Measurements from ENCODE around the gene NINL.
A peak's percentile ranks its signal among the peaks of the same experiment; 100 is the strongest.
"Not testable (repeated sequence)": the region's sequence is repeated elsewhere in the genome, so short reads cannot be mapped to it uniquely, and the experiment has no call there.

Gene NINL

GRCh38 chr20:25592135-25592852 is 7.0 kb upstream of the NINL start:
- no peak for DNase-seq (ENCODE audit: low read depth)

- not testable (repeated sequence) for DNase-seq (ENCODE audit: low read depth)
These were observed 5.4 kb upstream of the NINL start for GRCh38 chr20:25590778-25591177.

GRCh38 chr20:25588491-25588890 is 3.2 kb upstream of the NINL start:
- DNase-seq (ENCODE audit: low read depth) = no peak

GRCh38 chr20:25587536-25587935 is 2.2 kb upstream of the NINL start:
- DNase-seq (ENCODE audit: low read depth) = no peak

DNA sequence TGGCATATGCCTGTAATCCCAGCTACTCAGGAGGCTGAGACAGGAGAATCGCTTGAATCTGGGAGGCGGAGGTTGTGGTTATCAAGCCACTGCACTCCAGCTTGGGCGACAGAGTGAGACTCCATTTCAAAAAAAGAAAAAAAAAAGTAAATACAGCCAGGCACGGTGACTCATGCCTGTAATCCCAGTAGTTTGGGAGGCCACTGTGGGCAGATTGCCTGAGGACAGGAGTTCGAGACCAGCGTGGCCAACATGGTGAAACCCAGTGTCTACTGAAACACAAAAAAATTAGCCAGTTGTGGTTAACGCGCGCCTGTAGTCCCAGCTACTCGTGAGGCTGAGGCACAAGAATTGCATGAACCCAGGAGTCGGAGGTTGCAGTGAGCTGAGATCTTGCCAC is 1.5 kb upstream of the NINL start:
- peak; percentile 32 for DNase-seq (ENCODE audit: low read depth)

DNA sequence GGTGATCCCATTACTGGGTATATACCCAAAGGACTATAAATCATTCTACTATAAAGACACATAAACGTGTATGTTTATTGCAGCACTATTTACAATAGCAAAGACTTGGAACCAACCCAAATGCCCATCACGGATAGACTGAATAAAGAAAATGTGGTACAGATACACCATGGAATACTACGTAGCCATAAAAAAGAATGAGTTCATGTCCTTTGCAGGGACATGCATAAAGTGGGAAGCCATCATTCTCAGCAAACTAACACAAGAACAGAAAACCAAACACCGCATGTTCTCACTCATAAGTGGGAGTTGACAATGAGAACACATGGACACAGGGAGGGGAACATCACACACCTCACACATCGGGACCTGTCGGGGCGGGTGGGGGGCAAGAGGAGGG is 1.7 kb downstream of the NINL start:
- DNase-seq (ENCODE audit: low read depth) = not testable (repeated sequence)

DNA sequence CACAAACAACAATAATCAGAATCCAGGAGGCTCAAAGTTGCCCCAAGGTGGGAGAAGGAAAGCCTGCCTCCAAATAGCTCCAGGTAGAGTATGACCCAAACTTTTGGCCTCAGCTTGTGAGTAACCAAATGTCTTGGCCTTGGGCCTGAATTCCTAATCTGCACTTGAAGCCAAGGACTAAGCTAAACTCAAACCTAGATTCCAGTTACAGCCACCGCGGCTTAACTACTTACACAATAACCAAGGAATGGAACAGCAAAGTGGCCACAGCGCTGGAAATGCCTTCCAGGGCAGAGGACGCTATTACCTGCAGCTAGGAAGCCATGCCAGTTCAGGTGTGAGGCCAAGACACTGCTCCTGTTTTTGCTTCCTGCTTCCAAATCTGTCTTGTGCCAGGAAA is 4.6 kb downstream of the NINL start:
- no peak for DNase-seq (ENCODE audit: low read depth)

- no peak for DNase-seq (ENCODE audit: low read depth)
These were observed 6.1 kb downstream of the NINL start for GRCh38 chr20:25579081-25579770.

- DNase-seq (ENCODE audit: low read depth) = no peak
These were observed 8.4 kb downstream of the NINL start for GRCh38 chr20:25576783-25577530.

DNA sequence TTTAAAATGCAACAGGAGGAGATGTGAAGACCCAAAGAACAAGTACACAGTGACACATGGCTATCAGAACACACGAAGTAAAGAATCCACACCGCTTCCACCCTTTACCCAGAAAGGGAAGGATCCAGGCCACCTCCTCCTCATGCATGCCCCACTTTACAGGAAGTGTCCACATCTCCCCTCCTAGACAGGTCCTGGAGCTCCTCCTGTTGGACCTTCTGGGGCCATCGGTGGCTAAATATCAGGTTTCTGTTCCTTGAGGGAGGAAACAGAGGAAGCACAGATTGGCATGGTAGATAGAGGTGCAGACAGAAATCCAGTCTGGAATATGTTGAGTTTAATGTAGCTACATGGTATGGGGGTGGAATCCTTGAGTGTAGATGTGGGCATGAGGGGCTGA is 10.9 kb downstream of the NINL start:
- DNase-seq (ENCODE audit: low read depth) = peak; percentile 38

GRCh38 chr20:25573288-25574251 is 11.8 kb downstream of the NINL start:
- no peak for DNase-seq (ENCODE audit: low read depth)

GRCh38 chr20:25571817-25572216 is 13.5 kb downstream of the NINL start:
- no peak for DNase-seq (ENCODE audit: low read depth)

DNA sequence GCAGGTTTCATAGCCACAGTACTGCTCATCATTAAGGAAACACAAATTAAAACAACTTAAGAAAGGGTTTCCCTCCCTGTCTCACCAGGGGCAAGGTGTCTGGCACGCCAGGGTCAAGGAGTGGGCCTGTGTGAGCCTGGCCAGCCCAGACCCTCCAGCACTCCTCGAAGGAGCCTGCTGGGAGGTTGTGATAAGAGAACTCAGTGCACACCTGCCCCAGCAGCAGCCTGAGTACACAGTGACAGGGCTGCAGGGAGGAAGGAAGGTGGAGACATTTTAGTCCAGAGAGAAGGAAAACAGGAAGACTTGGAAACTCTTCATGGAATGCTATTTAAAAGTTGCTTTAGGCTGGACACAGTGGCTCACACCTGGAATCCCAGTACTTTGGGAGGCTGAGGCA is 14.1 kb downstream of the NINL start:
- DNase-seq (ENCODE audit: low read depth) = no peak

GRCh38 chr20:25570148-25570530 is 15.2 kb downstream of the NINL start:
- DNase-seq (ENCODE audit: low read depth) = no peak

DNA sequence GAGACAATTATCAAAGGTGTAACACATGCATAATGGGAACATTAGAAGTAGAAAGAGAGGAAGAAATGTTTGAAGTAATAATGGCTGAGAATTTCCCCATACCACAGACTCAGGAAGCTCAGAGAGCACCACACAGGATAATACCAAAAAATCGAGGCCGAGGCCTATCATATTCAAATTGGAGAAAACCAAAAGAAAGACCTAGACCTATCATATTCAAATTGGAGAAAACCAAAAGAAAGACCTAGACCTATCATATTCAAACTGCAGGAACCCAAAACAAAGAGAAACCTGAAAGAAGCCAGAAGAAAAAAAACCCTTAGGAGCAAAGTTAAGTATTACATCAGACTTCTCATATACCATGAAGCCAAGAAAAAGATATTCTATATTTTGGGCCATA is 18.0 kb downstream of the NINL start:
- DNase-seq (ENCODE audit: low read depth) = no peak

DNA sequence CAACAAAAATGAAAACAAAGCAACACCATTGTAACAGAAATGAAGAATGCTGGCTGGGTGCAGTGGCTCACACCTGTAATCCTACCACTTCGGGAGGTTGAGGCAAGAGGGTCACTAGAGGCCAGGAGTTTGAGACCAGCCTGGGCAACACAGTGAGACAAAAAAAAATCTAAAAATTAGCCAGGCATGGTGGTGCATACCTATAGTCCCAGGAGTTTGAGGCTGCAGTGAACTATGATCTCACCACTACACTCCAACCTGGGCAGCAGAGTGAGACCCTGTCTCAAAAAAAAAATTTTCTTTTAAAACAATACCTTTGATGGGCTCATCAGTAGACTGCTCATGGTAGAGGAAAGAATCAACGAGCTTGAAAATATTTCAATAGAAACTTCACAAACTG is 18.5 kb downstream of the NINL start:
- no peak for DNase-seq (ENCODE audit: low read depth)

DNA sequence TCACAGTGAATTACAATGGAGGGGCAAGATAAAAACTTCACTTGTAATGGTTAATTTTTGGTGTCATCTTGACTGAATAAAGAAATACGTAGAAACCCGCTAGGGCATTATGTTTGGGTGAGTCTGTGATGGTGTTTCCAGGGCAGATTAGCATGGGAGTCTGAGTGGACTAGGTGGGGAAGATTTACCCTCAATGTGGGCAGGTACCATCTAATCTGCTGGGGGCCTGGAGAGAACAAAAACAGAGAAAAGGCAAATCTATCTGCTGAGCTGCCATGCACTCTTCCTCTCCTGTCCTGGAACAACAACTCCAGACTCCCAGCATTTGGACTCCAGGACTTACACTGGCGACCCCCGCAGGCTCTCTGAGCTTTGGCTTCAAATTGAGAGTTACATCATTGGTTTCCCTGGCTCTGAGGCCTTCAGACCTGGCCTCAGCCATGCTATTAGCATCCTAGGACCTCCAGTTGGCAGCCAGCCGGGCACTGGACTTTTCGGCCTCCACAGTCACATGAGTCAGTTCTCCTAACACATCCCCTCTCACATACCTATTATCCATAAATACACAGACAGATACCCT is 19.7 kb downstream of the NINL start:
- DNase-seq (ENCODE audit: low read depth) = no peak

- DNase-seq (ENCODE audit: low read depth) = no peak
These were observed 21.5 kb downstream of the NINL start for GRCh38 chr20:25563876-25564275.

DNA sequence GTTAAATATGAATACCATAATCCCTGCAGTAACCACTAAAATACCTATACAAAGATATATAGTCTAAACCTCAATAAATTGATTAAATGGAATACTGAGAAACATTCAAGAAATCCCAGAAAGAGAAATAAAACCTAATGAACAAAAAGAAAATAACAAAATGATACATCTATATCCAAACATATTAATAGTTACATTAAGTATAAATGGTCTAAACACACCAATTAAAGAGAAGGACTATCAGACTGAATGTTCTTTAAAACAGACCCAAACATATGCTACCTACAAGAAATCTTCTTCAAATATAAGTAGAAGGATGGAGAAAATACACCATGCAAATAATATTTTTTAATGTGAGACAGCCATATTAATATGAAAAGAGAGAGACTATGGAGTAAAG is 22.0 kb downstream of the NINL start:
- no peak for DNase-seq (ENCODE audit: low read depth)

GRCh38 chr20:25561771-25562170 is 23.6 kb downstream of the NINL start:
- not testable (repeated sequence) for DNase-seq (ENCODE audit: low read depth)

DNA sequence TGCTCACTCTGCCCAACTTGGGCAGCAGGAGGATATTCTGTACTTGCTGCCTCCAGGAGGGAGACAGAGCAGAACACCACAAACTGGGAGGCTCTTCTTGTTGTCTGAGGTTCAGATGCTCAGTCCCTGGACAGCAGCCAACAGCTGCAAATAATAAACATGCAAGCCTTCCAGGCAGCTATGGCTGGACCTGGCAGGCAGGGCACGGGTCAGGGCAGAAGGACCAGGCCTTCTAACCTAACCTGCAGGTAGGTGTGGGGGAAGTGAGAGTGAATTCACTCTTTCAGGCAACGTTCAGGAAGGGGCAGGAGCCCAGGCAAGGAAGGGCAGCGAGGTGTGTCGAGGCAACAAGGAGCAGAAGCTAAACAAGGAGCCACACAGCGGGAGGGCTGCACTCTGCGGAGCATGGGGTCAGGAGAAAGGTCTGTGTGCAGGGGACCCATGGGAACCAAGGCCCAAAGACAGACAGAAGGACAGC is 31.5 kb downstream of the NINL start:
- no peak for DNase-seq (ENCODE audit: low read depth)
